GM10266 (cell line): ENCODE data around the gene PGR.

ENCODE experiments used
- DNase-seq: peaks from one replicate; pipeline ENCODE4 v3.0.0; 2012; ENCODE audit errors: extremely low spot score
- TF ChIP-seq, protein P1 (sequence below): IDR thresholded peaks from 2 replicates; pipeline ENCODE4 v1.5.1; 2012; ENCODE audit warnings: mild to moderate bottlenecking, low read depth; ENCODE audit not compliant: control insufficient read depth, insufficient read depth; ENCODE audit errors: missing control alignments

PGR gene

DNA sequence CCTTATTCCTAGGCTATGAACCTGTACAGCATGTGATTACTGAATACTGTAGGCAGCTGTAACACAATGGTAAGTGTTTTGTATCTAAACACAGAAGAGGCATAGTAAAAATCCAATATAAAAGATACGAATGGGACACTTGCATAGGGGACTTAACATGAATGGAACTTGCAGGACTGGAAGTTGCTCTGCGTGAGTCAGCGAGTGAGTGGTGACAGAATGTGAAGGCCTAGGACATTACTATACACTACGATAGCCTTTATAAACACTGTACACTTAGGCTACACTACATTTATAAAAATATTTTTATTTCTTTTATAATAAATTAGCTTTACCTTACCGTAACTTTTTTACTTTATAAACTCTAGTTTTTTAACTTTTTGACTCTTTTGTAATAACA is 81.1 kb downstream of the PGR start:
- TF ChIP-seq, protein P1, sequence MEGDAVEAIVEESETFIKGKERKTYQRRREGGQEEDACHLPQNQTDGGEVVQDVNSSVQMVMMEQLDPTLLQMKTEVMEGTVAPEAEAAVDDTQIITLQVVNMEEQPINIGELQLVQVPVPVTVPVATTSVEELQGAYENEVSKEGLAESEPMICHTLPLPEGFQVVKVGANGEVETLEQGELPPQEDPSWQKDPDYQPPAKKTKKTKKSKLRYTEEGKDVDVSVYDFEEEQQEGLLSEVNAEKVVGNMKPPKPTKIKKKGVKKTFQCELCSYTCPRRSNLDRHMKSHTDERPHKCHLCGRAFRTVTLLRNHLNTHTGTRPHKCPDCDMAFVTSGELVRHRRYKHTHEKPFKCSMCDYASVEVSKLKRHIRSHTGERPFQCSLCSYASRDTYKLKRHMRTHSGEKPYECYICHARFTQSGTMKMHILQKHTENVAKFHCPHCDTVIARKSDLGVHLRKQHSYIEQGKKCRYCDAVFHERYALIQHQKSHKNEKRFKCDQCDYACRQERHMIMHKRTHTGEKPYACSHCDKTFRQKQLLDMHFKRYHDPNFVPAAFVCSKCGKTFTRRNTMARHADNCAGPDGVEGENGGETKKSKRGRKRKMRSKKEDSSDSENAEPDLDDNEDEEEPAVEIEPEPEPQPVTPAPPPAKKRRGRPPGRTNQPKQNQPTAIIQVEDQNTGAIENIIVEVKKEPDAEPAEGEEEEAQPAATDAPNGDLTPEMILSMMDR, result no peak
- no peak for DNase-seq

DNA sequence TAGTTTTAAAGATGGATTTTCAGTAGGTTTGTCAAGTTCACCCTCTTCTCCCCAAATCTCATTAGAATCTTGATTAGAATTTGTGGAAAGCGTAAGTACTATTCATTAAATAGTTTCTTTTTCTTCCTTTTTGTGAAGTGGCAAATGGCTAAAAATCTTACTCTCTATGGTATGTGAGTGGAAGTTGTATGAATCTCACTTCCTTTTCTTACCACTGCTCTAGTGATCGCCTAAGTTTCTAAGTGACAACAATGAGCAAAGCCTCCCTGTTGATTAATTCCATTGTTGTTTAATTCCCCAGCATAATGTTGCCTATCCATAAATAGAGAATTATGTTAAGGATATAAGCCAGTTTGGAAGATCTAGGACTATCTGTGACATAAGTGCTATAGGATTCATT is 82.7 kb downstream of the PGR start:
- TF ChIP-seq, protein P1, result no peak

DNA sequence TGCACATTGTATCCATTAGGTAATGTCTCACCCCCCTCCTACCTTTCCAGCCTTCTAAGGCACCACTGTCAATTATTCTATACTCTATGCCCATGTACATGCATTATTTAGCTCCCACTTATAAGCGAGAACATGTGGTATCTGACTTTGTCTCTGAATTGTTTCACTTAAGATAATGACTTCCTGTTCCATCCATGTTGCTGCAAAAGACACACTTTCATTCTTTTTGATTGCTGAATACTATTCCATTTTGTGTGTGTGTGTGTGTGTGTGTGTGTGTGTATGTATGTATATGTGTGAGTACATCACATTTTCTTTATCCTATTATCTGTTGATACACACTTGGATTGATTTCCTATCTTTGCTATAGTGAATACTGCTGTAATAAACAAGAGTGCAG is 84.2 kb downstream of the PGR start:
- DNase-seq, result no peak
- TF ChIP-seq, protein P1, result no peak

More for the DNA sequence above, 82.7 kb downstream of the PGR start:
- no peak for DNase-seq

DNA sequence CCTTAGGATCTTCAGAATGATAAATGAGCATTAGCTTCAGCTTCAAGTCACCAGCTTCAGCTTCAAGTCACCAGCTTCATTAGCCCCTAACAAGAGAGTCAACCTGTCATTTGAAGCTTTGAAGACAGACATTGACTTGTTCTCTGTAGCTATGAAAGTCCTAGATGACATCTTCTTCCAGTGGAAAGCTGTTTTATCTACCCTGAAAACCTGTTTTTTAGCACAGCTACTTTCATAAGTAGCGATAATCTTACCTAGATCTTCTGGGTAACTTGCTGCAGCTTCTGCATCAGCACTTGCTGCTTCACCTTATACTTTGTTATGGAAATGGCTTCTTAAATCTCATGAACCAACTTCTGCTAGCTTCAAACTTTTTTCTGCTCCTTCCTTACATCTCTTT is 85.7 kb downstream of the PGR start:
- DNase-seq, result no peak
- TF ChIP-seq, protein P1, result no peak

DNA sequence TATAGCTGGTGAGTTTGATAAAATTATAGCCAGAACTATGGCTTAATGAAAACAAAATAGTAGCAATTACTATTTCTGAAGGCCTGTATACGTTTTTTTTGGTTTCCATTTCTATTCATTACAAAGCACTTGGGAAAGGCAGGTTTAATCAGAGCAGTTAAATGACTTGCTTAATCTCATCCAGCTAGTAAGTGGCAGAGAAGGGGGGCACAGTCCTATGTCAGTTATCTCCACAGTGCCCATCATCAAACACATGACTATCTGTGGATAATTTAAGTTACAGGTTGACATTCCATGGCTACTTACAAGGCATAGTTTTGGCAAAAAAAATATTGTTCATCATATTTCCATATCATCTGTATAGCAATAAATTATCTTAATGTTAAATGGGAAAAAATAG is 93.7 kb downstream of the PGR start:
- no peak for DNase-seq
- TF ChIP-seq, protein P1, result no peak

DNA sequence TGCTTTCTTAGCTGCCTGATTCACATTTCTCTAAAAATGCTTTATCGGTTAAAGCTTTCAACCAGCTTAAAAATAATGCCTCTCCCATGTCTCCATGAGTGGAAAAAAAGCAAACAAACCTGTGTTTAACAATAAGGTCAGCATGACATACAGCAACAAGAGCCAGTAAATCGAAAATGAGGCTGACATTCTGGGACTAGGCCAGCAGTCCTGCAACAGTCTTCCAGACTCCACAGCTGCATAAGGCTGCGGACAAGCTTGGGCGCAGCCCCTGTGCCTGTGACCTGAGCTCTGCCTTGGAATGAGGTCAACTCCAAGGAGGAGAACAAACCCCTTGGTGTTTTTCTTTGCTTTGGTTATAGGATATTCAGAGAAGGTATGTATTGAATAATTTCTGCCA is 95.5 kb downstream of the PGR start:
- TF ChIP-seq, protein P1, result no peak
- DNase-seq, result no peak

DNA sequence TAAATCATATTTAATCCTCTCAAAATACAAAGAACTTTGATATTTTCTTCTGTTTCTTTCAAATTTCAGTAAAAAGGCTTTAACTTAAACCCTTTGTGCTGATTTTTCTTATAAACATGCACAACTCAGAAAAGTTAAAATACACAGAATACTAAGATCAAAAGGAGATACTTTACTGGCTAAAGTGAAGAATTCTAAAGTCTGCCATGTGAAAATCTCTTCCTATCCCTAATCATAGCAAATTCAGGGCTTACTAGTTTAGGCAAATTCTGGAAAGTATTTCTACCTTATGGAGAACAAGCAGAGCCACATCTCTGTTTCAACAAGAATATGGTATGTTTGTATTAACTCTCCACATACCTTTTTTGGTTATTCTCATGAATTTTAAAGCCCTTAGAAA is 96.6 kb downstream of the PGR start:
- TF ChIP-seq, protein P1, result no peak

DNA sequence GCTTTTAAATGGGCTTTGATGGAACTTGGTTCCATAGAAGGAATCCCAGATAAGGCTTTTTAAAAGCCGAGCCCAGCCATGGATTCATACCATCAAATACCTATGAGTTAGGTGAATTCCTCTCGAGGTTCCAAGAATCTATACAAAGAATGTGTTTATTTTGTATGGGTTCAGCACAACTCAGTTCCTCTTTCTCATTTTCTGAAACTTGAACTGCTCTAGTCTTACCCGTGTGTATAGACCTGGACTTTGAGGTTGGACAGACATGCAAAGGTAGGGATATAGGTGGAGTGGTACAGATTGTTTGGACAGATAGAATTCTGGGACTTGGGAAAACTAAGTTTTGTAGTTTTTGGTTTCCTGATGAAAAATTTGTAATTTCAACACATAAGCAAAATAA is 97.9 kb downstream of the PGR start:
- TF ChIP-seq, protein P1, result no peak

More for the DNA sequence above, 96.6 kb downstream of the PGR start:
- DNase-seq, result no peak

More for the DNA sequence above, 97.9 kb downstream of the PGR start:
- no peak for DNase-seq
